Effector memory CD8-positive, alpha-beta T cell (primary cell): ENCODE data around the gene BAIAP2L2.
A peak's percentile ranks its signal among the peaks of the same experiment; 100 is the strongest.
"Not testable (repeated sequence)": the region's sequence is repeated elsewhere in the genome, so short reads cannot be mapped to it uniquely, and the experiment has no call there.

ENCODE experiments used
- ATAC-seq: fragments of 150-1000 bp; cut with Tn5 transposase; replicated peaks from 2 replicates; pipeline ENCODE4 v1.10.0; 2021; ENCODE audit warnings: mild to moderate bottlenecking, moderate library complexity
- DNase-seq, 3 experiments: peaks; one replicate each; pipeline ENCODE4 v3.0.0; 2021
- H3K27ac Mint-ChIP-seq, 2 donors: one replicate each; pipeline ENCODE4 v1.8.0; 2022; ENCODE audit warnings: mild to moderate bottlenecking in 2 of 2, mixed read lengths in 2 of 2, moderate library complexity in 2 of 2
- H3K27me3 Mint-ChIP-seq, 2 donors: one replicate each; pipeline ENCODE4 v1.8.0; 2022; ENCODE audit warnings: mixed read lengths in 2 of 2
- H3K36me3 Mint-ChIP-seq: one replicate; pipeline ENCODE4 v1.8.0; 2022; ENCODE audit warnings: mild to moderate bottlenecking, moderate library complexity, mixed read lengths; ENCODE audit not compliant: insufficient read depth
- H3K4me1 Mint-ChIP-seq, 2 donors: one replicate each; pipeline ENCODE4 v1.8.0; 2022; ENCODE audit warnings: low read depth in 2 of 2, mixed read lengths in 2 of 2
- H3K4me3 Mint-ChIP-seq, 2 donors: one replicate each; pipeline ENCODE4 v1.8.0; 2022; ENCODE audit warnings: mild to moderate bottlenecking in 2 of 2, mixed read lengths in 2 of 2, moderate library complexity in 2 of 2
- H3K9me3 Mint-ChIP-seq, 2 donors: one replicate each; pipeline ENCODE4 v1.8.0; 2022; ENCODE audit warnings: mixed read lengths in 2 of 2

The BAIAP2L2 gene

DNA sequence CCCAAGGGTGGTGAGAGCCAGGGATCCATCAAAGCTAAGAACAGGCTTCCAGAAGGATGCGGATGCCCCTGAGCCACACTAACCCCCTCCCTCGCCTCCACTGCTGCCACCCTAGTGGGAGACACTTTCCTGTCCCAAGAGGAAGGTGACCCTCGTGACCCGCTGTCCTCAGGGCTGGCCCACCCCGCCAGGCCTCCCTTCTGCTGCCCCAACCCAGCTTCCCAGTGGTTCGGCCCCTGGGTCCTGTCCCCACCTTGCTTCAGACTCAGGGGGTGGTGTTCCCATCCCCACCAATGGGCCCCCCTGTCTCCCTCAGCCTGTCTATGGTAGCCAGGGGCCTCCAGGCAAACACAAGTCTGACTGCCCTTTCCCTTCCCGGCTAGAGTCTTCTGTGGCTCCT, 59.8 kb downstream of the BAIAP2L2 start:
- H3K27me3 Mint-ChIP-seq, result peaks cover 0 to 23% of the 10 kb centered on the region in 2 donors
- peaks cover 0 to 6% of the 10 kb centered on the region in 2 donors for H3K4me1 Mint-ChIP-seq
- H3K9me3 Mint-ChIP-seq, result no peaks in the 10 kb centered on the region
- H3K27ac Mint-ChIP-seq, result no peak overlapping the region
- DNase-seq, result no peak
- ATAC-seq, result no peak
- no peak overlapping the region for H3K4me3 Mint-ChIP-seq
- H3K36me3 Mint-ChIP-seq, result peaks cover 2% of the 10 kb centered on the region

DNA sequence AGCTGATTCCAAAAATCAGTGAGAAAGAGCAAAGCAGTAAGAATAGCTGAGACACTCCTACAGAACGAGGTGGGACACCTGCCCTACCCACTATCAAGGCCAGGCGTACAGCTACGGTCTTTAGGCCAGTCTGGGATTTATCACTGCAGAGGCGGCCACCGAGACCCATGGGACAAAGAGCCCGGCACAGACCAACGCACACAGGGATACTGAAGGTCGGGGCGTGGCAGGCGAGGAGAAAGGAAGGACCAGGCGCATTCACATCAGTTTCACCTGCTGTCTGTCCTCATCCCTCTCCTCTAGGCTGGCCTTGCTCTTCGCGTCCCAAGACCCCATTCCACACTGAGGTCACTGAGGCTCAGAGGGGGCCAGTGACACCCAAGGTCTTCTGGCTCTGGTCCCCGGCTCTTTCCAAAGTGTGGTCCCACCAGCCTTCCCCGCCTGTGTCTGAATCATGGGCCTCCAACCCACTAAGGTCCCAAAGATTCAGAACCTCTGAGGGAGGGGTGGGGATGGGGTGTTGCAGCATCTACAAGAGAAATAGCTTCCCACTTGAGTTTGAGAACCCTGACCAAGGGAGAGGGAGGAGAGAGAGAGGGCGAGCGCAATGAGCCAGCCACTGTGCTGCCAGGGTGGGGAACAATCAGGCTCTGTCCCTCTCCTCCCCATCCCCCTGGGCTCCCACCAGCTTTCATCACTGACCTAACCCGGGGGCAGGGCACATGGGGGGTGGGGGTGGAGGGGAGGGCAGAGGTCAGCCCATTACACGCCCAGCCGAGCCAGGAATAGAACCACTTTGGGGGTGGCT, 60.5 kb downstream of the BAIAP2L2 start:
- peaks cover 0 to 25% of the 10 kb centered on the region in 2 donors for H3K27me3 Mint-ChIP-seq
- no peak for ATAC-seq
- no peak for DNase-seq

DNA sequence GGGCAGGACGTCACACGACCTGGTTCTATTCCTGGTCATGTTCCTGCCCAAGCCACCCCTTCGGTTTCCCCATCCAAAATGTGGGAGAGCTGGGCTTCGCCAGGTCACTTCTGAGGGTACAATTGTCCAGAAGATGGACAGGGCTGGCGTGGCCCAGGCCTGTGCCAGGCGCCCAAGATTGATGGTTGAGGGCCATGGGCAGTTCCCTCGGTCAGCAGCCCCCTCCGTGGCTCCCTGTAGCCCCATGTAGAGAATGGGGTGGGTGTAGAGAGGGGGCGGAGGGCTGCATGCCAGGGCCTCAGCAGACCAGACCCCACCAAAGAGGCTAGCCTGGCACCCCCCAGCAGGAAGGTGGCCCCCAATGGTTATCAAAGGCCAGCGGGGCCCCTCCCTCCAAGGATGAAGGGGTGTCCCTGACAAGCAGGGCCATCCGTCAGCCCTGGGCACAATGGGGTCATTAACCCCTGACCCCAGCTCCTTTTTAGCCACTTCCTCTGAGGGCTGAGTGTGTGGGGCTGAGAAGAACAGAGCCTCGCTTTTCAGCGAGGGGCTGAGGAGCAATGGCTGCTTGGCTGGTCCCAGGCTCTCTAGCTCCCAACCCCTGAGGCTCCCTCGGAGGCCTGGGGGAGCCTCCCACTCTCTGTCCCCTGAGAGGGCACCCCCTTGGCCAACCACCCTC, 64.3 kb downstream of the BAIAP2L2 start:
- ATAC-seq, result no peak
- no peak for DNase-seq
- Mint-ChIP-seq H3K27me3 (peaks cover 0 to 34% of the 10 kb centered on the region in 2 donors), H3K36me3 (no peaks in the 10 kb centered on the region), H3K27ac (peak overlapping the region in 1 of 2 donors; percentile 46), H3K9me3 (no peaks in the 10 kb centered on the region), H3K4me1 (no peaks in the 10 kb centered on the region), H3K4me3 (no peak overlapping the region)

More for the DNA sequence above, 60.5 kb downstream of the BAIAP2L2 start:
- Mint-ChIP-seq H3K27ac (no peak overlapping the region), H3K36me3 (no peaks in the 10 kb centered on the region), H3K4me3 (no peak overlapping the region), H3K9me3 (no peaks in the 10 kb centered on the region), H3K4me1 (peaks cover 0 to 6% of the 10 kb centered on the region in 2 donors)

DNA sequence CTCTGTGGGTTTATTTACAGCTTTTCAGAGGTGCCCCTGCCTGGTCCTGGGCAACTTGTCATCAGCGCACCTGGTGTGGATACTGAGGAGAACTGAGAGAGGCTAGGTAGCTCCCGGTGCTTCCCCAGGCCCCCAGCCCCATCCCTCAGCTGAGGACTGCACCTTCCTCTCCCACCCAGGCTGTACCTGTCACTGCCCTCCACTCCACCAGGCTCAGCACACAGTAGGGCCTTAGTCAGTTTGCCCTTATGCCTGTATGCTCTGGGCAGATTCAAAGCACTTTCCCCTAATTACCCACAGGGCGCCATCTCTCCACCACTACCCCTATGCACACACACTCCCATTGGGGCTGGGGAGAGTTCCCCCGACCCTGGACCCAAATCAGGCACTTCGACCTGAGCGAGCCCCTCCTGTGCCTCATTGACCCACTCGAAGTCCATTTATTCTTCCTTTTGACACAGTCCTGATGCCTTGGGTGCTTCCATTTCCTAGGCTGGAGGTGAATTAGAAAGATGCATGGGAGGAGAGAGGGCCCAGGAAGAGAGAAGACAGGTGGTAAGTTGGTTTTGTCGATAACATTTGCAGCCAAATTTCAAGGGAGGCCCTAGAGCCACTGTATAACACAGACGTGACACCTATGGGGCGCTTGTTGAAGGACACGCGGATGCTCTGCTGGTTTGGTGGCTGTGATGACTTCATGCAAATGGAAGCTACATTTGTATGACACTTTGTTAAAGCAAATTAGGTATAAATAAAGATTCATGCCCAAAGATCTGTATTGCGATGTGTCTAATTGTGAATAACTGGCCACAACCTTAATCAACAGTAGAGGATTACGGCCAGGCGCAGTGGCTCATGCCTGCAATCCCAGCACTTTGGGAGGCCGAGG, 67.1 kb downstream of the BAIAP2L2 start:
- DNase-seq (no peak), ATAC-seq (no peak)
- Mint-ChIP-seq H3K4me3 (no peak overlapping the region), H3K9me3 (no peaks in the 10 kb centered on the region), H3K4me1 (no peaks in the 10 kb centered on the region), H3K27me3 (peaks cover 0 to 34% of the 10 kb centered on the region in 2 donors), H3K36me3 (no peaks in the 10 kb centered on the region), H3K27ac (no peak overlapping the region)

DNA sequence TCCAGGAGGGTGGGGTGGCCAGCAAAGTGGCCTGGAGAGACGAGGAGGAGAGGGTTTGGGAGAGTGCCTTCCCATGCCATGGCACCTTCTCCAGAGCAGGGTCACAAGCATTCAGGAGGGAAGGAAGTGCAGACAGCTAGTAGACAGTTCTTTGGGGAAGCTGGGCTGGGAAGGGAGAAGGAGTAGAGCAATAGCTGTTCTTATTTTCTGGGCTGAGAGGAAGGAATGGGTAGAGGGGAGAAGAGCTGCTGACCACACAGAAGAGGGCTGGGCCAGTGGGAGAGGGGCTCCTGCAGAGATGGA, 68.0 kb downstream of the BAIAP2L2 start:
- DNase-seq (no peak), ATAC-seq (no peak)
- Mint-ChIP-seq H3K9me3 (no peaks in the 10 kb centered on the region), H3K4me3 (no peak overlapping the region), H3K36me3 (no peaks in the 10 kb centered on the region), H3K27ac (peak overlapping the region in 1 of 2 donors; percentile 79), H3K4me1 (no peaks in the 10 kb centered on the region), H3K27me3 (peaks cover 0 to 28% of the 10 kb centered on the region in 2 donors)

DNA sequence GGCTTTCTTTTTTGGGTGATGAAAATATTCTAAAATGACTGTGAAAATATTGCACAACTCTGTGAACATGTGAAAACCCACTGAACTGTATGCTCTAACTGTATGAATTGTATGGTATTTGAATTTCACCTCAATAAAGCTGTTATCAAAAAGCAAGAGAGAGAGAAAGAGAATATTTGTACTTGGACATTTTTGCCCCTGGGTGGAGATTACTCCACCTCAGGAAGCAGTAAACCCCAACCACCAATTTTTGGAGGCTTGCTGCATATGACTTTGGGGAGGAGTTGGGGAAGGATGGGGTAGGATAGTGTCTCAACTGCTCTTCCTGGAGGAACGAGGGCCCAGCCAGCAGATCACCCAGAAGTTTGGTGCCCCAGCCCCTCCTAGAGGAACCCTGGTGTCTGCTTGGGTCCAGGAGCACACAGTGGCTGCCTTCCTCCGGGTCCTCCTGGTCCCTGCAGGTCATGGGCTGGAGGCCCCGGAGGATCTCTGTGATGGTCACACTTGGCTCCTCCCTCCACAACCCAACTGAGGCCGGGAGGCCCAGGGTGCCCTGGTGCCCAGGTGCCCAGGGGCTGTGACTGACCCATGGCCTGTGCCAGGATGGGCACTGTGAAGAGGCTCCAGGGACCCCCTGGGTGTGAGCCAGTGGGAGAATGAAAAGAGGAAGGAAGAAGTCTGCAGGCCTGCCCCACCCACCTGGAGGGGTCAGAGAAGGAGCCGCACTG, 68.6 kb downstream of the BAIAP2L2 start:
- H3K4me1 Mint-ChIP-seq, result no peaks in the 10 kb centered on the region
- H3K27ac Mint-ChIP-seq, result peak overlapping the region in 1 of 2 donors; percentile 79
- H3K36me3 Mint-ChIP-seq, result no peaks in the 10 kb centered on the region
- peaks cover 0 to 23% of the 10 kb centered on the region in 2 donors for H3K27me3 Mint-ChIP-seq
- ATAC-seq (no peak), DNase-seq (no peak)
- no peaks in the 10 kb centered on the region for H3K9me3 Mint-ChIP-seq
- H3K4me3 Mint-ChIP-seq, result no peak overlapping the region

DNA sequence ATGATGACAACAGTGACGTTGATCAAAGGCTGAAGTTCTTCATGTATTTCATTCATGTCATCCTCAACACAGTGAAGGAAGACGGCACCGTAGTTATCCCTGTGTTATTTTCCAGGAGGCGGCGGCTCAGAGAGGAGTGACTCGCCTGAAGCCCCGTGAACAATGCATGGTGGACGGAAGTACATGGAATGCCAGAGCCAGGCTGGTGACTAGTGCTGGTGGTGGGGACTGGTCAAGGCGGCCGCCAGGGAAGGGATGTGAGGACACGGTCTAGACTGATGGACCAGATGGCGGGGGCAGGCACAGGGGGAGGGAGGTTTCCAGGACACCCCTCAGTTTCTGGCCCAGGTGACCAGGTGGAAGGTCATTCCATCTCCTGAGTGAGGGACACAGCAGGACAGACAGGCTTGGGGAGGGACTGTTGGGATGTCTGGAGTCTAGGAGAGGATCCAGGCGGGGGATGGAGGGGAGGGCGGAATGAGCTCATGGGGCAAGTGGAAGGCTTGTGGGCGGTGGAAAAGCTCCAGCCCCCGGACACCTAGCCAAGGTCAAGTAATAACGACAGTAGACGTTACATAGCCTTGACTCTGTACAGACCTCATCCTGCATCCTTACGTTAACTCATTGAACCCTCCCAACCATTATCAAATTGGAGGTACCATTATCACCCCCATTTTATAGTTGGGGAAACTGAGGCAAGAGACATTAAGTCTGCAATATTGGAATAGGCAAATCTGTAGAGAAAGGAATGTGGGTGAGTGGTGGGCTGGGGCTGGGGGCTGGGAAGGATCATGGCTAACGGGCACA, 69.3 kb downstream of the BAIAP2L2 start:
- H3K27ac Mint-ChIP-seq, result peak overlapping the region in 1 of 2 donors; percentile 87
- H3K36me3 Mint-ChIP-seq, result no peaks in the 10 kb centered on the region
- no peaks in the 10 kb centered on the region for H3K4me1 Mint-ChIP-seq
- peaks cover 0 to 16% of the 10 kb centered on the region in 2 donors for H3K27me3 Mint-ChIP-seq
- no peaks in the 10 kb centered on the region for H3K9me3 Mint-ChIP-seq
- no peak overlapping the region for H3K4me3 Mint-ChIP-seq
- ATAC-seq (no peak), DNase-seq (no peak)

DNA sequence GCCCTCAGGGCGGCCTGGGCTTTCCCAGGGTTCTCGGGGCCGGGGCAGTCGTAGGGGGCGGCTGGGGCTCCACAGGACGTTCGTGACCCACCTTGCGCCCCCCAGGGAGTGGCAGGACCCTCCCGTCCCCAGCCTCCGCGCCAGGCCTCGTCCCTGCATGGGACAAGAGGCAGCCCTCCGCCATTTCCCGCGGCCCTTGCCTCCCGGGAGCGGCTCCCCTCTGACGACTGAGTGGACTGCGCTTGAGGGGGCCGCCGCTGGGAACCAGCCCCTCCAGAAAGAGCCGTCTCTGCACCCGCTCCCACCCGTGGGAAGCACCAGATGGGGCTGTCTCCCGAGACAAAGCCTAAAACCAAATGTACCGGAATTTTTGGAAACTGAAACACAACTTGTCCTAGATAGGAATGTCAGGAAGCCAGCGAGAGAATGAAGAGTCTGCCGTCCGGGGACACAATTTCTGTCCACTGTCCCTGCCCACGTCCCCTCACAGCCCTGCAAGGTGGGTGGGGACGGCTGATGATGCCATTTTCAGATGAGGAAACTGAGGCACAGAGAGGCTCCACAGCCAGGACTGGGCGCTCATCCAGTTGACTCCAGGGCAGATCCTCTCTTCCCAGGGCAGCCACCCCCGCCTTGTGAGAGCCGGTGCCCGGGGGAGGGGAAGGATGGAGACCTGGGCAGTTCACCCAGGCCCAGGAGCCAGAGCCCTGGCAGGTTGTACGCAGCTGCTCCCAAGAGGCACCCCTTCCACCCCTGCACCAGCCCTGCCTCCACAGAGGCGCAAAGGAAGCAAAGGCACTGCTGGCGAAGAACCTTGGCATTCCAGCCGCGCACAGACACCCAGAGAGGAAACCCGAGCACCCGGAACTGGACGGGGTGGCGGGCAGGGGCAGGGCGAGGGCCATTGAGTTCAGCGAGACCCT, 71.3 kb downstream of the BAIAP2L2 start:
- no peaks in the 10 kb centered on the region for H3K9me3 Mint-ChIP-seq
- no peak overlapping the region for H3K27ac Mint-ChIP-seq
- no peaks in the 10 kb centered on the region for H3K36me3 Mint-ChIP-seq
- H3K4me3 Mint-ChIP-seq, result no peak overlapping the region
- peaks cover 0 to 4% of the 10 kb centered on the region in 2 donors for H3K4me1 Mint-ChIP-seq
- peaks cover 0 to 9% of the 10 kb centered on the region in 2 donors for H3K27me3 Mint-ChIP-seq
- DNase-seq (no peak), ATAC-seq (no peak)

DNA sequence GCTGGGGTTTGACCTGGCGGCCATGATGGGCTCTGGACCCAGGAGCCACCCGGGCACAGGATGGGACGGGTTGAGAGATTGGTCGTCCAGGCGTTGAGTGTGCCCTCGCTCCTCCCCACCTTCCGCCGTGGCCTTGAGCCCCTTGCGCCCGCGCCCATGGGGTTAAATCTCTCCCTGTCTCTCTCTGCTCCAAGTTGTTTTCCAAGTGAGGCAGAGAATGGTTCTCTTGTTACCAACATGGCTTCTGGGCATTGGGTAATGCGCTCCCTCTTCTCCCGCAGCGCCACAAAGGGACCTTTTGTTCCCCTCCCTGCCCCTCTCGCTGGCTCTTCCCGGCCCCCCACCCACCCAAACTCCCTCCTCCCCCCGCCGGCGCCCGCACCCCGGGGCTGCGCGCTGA, 72.1 kb downstream of the BAIAP2L2 start:
- no peak overlapping the region for H3K4me3 Mint-ChIP-seq
- H3K4me1 Mint-ChIP-seq, result peaks cover 0 to 4% of the 10 kb centered on the region in 2 donors
- no peaks in the 10 kb centered on the region for H3K9me3 Mint-ChIP-seq
- no peak overlapping the region for H3K27ac Mint-ChIP-seq
- no peaks in the 10 kb centered on the region for H3K36me3 Mint-ChIP-seq
- peaks cover 0 to 9% of the 10 kb centered on the region in 2 donors for H3K27me3 Mint-ChIP-seq
- no peak for ATAC-seq
- DNase-seq, result no peak

DNA sequence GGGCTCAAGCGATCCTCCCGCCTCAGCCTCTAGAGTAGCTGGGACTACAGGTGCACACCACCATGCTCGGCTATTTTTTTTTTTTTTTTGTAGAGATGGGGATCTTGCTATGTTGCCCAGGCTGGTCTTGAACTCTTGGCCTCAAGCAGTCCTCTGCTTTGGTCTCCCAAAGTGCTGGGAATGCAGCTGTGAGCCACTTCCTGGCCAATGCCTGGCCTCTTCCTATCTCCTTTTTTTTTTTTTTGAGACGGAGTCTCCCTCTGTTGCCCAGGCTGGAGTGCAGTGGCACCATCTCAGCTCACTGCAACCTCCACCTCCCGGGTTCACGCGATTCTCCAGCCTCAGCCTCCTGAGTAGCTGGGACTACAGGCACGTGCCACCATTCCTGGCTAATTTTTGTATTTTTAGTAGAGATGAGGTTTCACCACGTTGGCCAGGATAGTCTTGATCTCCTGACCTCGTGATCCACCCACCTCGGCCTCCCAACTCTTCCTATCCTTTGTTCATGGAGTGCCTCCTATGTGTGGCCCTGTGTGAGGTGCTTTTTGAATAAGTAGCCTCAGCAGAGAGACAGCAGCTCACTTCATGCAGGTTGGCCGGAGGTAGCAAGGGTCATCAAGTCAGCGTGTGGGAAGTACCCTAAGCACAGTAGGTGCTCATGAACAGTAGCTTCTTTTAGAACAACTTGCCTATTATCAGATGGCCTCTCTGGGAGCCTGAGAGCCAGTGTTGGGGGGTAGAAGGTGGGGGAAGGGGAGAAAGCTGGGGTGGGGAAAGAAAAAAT, 72.9 kb downstream of the BAIAP2L2 start:
- not testable (repeated sequence) for H3K9me3 Mint-ChIP-seq, H3K4me3 Mint-ChIP-seq, DNase-seq, H3K36me3 Mint-ChIP-seq, ATAC-seq, H3K27ac Mint-ChIP-seq, H3K27me3 Mint-ChIP-seq, H3K4me1 Mint-ChIP-seq

DNA sequence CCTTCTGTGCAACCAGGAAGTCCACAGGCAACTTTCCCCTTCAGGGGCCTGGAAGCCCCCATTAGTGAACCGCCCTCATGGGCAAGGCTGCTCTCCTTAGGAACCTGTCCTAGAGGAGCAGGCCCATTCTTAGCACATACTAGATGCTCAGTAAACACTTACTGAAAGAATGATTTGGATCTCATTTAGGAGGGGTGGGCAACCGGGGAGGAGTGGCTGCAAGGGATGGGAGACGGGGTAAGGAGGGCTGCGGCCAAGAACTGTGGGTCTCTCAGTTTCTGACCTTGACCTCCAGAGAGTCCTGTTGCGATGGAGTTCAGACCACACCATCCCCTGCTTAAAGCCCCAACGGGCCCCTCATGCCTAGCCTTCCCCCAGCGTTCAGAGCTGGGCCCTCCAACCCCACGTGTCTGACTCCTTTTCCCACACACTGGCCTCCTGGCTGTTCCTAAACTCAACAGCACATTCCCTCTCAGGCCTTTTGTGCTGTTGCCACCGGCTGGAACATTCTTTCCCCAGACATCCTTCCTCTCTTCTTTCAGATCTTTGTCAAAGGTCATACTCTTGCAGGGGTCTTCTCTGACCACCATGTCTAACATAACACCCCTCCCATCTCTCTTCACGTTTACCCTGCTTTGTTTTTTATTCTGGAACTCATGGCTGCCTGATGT, 74.0 kb downstream of the BAIAP2L2 start:
- no peak for DNase-seq
- H3K4me1 Mint-ChIP-seq, result peaks cover 2 to 4% of the 10 kb centered on the region in 2 donors

More for the DNA sequence above, 74.0 kb downstream of the BAIAP2L2 start:
- no peak overlapping the region for H3K4me3 Mint-ChIP-seq
- ATAC-seq, result no peak
- no peaks in the 10 kb centered on the region for H3K36me3 Mint-ChIP-seq
- no peaks in the 10 kb centered on the region for H3K27me3 Mint-ChIP-seq
- H3K9me3 Mint-ChIP-seq, result no peaks in the 10 kb centered on the region
- H3K27ac Mint-ChIP-seq, result no peak overlapping the region
